GM18861 (cell line): ENCODE data around the gene PLPP1.
"Not testable (repeated sequence)": the region's sequence is repeated elsewhere in the genome, so short reads cannot be mapped to it uniquely, and the experiment has no call there.

Source experiments
- ATAC-seq: cut with Tn5 transposase; IDR thresholded peaks from one replicate; pipeline ENCODE4 v1.9.1; 2021; ENCODE audit not compliant: unreplicated experiment

PLPP1 gene

DNA sequence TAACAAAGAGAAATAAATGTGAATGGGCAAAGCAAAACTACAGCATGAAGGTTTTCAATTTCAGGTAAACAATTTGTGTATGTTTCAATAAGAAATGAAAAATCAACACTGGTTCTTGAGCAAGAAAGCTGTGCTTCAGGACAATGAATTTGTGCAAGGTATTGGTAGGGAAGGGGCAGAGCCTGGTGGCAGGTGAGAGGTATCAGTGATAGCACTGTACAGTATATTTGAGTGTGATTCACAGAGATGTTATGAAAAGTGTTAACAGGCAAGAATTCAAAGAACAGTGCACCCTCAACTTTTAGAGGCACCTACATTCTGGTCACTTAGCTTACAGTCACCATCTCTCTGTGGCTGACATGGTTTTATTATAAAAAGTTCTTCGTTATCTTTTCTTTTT lies 25.7 kb downstream of the PLPP1 start:
- ATAC-seq = no peak

- ATAC-seq = no peak
These were observed 27.2 kb downstream of the PLPP1 start for GRCh38 chr5:55507574-55507973.

GRCh38 chr5:55505711-55506110 lies 29.1 kb downstream of the PLPP1 start:
- ATAC-seq = not testable (repeated sequence)

- not testable (repeated sequence) for ATAC-seq
These were observed 30.8 kb downstream of the PLPP1 start for GRCh38 chr5:55503917-55504316.

DNA sequence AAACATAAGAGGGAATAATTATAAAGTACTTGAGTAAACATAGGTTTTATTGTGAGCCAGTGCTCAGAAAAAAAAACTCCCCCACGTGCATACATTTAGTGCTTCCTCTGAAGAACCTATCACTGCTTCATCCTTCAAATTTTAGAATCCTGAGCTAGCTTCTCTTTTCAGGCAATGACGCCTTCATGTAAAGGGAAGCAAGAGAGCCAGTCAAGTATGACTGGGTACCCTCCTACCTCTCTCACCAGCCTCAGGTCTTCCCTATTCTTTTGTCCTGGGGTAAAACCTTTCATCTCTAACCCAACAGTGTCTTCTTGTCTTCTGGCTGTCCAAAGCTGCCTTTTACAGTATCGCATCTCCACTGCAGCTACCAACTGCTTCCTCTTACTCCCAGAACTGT lies 32.0 kb downstream of the PLPP1 start:
- no peak for ATAC-seq

- no peak for ATAC-seq
These were observed 36.3 kb downstream of the PLPP1 start for GRCh38 chr5:55498457-55498856.

- ATAC-seq = no peak
These were observed 37.1 kb downstream of the PLPP1 start for GRCh38 chr5:55497712-55498111.

GRCh38 chr5:55495216-55495615 lies 39.5 kb downstream of the PLPP1 start:
- no peak for ATAC-seq

DNA sequence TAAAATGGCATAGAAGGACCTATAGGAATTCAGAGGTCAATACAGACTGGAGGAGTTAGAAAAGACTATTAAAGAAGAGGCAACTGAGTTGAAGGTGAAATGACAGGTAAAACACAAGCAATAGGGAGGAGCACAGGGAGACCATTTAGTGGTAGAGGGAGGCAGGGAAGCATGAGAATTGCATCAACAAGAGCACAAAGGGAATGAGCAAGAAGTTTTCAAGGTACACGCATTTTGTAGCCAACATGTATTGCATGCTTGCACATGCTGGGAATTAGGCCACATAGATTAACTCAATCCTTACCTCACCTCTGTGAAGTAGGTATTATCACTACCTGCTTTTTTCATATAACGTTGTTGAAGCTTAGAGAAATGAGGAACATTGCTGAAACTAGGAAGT lies 42.3 kb downstream of the PLPP1 start:
- no peak for ATAC-seq

DNA sequence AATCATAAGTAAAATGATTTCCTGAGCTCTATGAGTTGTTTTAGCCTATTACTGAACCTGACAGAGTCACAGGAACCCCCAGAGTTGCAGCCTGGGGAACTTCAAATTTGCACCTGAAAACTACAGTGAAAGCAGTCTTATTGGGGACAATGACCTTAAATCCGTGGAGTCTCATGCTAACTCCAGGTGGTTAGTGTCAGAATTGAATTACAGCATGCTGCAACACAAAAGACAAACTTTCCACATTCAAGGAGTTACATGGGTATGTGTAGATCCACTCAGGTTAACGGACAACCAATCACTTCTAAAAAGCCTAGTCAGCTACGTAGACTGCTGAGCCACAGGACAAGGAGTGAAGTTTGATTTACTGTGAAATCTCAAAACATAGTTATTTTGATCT lies 49.7 kb downstream of the PLPP1 start:
- no peak for ATAC-seq

GRCh38 chr5:55484531-55484930 lies 50.2 kb downstream of the PLPP1 start:
- ATAC-seq = no peak

GRCh38 chr5:55483885-55484284 lies 50.9 kb downstream of the PLPP1 start:
- ATAC-seq = no peak

DNA sequence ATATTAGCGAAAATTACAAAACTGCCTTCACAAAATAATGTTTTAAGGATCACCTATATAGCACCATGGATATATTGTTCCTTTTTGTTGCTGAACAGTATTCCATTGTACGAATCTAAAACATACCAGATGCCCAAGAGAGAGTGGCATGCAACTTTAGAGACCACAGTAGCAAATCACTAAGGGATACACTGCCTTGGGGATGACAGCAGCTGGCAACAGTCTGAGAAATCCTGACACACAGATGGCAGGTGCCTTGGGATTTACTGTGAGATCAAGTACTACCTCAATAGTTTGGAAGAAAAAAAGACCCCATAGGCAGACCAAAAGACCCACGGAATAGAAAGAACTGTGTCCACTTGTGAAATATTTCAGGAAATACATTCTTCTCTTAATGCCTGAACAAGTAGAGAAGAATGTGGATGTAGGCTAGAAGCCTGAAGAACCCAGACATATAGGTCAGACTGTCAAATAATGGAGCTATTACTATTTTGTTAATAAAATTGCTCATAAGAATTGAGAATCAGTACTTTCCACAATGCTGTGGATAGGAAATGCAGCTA lies 53.4 kb downstream of the PLPP1 start:
- no peak for ATAC-seq

- no peak for ATAC-seq
These were observed 54.0 kb downstream of the PLPP1 start for GRCh38 chr5:55480781-55481180.

GRCh38 chr5:55472642-55473041 lies 62.1 kb downstream of the PLPP1 start:
- no peak for ATAC-seq

DNA sequence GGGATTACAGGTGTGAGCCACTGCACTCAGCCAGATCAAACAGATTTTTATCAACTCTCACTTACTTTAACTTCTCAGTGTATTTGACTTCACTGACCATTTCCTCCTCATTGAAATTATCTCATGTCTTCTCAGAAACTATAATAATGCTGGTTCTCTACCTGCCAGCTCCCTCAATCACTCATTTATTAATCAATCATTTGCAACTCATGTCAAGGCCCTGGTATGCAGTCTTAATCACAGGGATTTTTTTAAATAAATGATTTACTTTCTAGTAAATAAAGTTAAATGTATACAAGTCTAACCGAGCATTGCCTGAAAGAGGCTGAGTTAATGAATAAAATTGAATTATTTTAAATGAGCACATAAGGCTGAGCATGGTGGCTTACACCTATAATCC lies 63.3 kb downstream of the PLPP1 start:
- ATAC-seq = no peak

DNA sequence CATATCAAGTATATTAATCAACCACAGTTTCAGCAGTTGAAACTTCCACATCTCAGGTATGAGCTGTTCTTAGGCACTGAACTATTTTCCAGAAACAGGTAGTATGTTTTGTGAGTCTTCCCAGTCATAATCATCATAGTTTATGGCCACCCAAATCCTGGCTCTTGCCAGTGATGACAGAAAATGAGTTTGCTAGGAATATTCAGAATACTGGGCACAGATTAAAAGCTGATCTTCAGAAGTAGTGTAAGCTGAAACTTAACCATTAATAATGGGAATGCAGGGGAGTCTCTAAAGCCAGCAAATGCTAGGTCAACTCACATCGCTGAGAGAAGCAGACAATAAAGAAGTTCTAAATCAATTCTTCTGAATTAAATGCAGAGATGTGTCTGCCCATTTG lies 64.5 kb downstream of the PLPP1 start:
- no peak for ATAC-seq

- no peak for ATAC-seq
These were observed 64.9 kb downstream of the PLPP1 start for GRCh38 chr5:55469839-55470238.

- ATAC-seq = no peak
These were observed 66.8 kb downstream of the PLPP1 start for GRCh38 chr5:55467862-55468551.

- no peak for ATAC-seq
These were observed 71.2 kb downstream of the PLPP1 start for GRCh38 chr5:55463613-55464012.

DNA sequence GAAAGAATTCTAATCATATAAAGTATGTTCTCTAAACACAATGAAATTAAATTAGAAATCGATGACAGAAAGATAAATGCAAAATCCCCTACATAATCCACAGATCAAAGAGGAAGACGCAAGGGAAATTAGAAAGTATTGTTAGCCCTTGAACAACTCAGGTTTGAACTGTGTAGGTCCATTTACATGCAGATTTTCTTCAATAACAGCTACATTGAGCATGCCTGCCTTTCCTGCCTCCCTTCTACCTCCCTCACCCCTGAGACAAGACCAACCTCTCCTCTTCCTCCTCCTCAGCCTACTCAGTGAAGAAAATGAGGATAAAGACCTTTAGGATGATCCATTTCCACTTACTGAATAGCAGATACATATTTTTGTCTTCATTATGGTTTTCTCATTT lies 75.2 kb downstream of the PLPP1 start:
- ATAC-seq = no peak

DNA sequence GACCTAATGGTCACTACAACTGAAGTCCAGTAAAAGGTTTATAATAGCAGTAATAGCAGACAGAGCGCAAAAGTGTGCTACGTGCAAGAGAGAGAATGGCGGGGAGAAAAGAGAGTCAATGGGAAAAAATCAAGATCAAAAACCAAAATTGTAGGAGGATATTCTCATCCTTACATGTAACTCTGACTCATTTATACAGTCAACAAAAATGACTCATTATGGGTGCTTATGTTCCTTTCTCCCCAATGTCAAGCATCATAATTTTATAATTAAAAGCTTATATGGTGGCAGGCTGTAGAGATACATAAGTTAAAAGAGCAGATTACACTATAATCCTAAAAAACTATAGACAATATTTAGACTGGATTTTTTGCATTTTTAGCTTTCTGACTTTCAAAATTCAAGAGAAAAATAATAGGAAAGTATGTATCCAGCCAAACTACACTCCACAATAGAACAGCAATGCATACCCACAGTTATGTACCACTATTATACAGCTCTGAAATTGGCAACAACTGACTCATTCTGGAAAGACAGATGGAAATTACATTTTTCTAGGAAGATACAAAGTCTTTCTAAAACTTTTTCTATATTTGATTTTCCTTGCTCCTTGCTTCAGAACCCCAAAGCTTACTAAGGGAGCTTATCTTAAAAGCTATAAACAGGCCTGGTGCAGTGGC lies 78.4 kb downstream of the PLPP1 start:
- no peak for ATAC-seq

DNA sequence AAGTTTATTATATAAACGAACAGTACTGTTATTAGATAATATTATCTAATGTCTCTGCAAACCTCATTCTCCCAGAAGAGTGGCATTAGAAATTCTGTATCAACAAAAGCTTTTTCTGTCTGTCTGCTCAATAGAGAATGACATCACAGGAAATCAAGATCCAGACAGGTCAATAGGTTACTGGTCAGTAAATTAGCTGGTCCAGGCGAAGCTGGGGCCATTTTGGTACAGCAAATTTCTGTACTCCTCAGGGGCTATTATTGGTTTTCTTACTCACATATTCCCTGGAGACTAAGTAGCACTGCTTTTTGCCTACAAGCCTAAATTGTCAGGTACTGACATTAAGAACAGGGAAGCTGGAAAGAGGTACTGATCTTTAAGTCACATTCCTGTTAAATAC lies 80.5 kb downstream of the PLPP1 start:
- no peak for ATAC-seq
